ES-I3 (cell line): ENCODE measurements around the gene ABCC4.

ENCODE experiments used
- H3K36me3 ChIP-seq: 2 replicates; pipeline ENCODE4 v1.6.1; 2013; ENCODE audit warnings: mild to moderate bottlenecking, low read length, control low read depth, moderate library complexity; ENCODE audit not compliant: insufficient read depth
- H3K4me1 ChIP-seq: 2 replicates; pipeline ENCODE4 v1.6.1; 2013; ENCODE audit warnings: mild to moderate bottlenecking, control low read depth, low read length; ENCODE audit not compliant: insufficient read depth
- H3K9ac ChIP-seq: 2 replicates; pipeline ENCODE4 v1.6.1; 2013; ENCODE audit warnings: low read depth, mild to moderate bottlenecking, low read length, moderate library complexity
- H3K9me3 ChIP-seq: 2 replicates; pipeline ENCODE4 v1.6.1; 2013; ENCODE audit warnings: mild to moderate bottlenecking, low read length, moderate library complexity; ENCODE audit not compliant: control insufficient read depth, insufficient read depth

ABCC4 gene

GRCh38 chr13:95113601-95114000, 187.7 kb downstream of the ABCC4 start:
- H3K4me1 ChIP-seq = peaks cover 21% of the 10 kb centered on the region
- peaks cover 2% of the 10 kb centered on the region; the same call in 1 of the 2 replicates for H3K9me3 ChIP-seq
- no peak overlapping the region for H3K9ac ChIP-seq
- no peaks in the 10 kb centered on the region for H3K36me3 ChIP-seq

DNA sequence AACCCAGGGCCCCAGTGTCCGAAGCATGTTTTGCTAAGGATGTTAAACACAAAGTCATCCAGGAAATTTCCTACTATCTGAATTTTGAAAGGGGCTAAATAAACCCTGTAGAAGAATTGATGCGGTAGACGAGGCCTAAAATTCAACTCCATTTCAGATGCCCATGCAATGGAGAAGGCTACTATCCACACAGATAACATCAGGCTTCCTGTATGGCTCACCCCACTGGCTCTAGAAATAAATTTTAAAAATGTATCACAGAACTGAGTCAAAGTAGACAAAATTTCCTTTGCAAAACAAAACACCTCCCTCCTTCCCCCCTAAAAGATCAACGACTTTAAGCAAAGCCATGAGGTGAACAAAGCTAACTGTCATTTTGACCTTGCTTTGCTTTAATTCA, 188.4 kb downstream of the ABCC4 start:
- Histone ChIP-seq H3K9ac (no peak overlapping the region), H3K36me3 (no peaks in the 10 kb centered on the region), H3K9me3 (peaks cover 2% of the 10 kb centered on the region; the same call in 1 of the 2 replicates), H3K4me1 (peaks cover 21% of the 10 kb centered on the region)

DNA sequence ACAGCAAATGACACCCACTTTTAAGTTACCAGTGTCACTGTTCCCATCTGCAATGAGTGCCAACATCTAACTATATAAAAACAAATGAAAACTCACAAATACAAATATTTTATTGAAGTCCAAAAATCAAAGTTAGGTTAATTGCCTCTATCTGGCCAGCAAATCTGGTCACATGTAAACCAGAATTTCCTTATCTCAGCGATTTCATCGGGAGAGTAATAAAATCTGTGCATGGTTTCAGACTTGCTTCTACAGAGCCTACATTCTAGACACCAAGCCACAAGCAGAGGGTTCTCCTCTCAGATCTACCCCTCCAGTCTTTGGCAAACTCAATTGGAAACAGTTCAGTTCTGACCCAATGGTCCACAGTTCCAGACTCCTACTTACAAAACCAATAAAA, 189.6 kb downstream of the ABCC4 start:
- H3K4me1 ChIP-seq = peaks cover 21% of the 10 kb centered on the region
- peaks cover 2% of the 10 kb centered on the region; the same call in 1 of the 2 replicates for H3K9me3 ChIP-seq
- H3K9ac ChIP-seq = no peak overlapping the region
- H3K36me3 ChIP-seq = no peaks in the 10 kb centered on the region

DNA sequence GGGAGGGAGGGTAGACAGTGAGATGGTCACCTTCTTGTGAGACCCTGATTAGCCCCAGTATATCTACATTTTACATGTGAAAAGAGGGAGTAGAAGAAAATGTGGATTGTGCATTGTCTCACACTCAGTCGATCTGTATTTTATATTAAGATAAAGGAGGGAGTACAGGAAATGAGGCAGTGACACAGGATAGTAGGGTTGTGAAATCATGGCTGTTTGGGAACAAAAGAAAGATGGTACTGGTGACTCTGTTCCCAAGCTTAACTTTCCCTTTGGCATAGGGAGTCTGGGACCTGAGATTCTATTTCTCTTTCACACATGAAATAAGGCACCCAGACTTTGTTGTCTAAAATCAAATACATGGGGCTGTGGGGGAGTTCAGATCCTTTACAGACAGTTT, 194.7 kb downstream of the ABCC4 start:
- H3K36me3 ChIP-seq = no peaks in the 10 kb centered on the region
- H3K9me3 ChIP-seq = peaks cover 2% of the 10 kb centered on the region; the same call in 1 of the 2 replicates
- H3K4me1 ChIP-seq = no peaks in the 10 kb centered on the region
- no peak overlapping the region for H3K9ac ChIP-seq

DNA sequence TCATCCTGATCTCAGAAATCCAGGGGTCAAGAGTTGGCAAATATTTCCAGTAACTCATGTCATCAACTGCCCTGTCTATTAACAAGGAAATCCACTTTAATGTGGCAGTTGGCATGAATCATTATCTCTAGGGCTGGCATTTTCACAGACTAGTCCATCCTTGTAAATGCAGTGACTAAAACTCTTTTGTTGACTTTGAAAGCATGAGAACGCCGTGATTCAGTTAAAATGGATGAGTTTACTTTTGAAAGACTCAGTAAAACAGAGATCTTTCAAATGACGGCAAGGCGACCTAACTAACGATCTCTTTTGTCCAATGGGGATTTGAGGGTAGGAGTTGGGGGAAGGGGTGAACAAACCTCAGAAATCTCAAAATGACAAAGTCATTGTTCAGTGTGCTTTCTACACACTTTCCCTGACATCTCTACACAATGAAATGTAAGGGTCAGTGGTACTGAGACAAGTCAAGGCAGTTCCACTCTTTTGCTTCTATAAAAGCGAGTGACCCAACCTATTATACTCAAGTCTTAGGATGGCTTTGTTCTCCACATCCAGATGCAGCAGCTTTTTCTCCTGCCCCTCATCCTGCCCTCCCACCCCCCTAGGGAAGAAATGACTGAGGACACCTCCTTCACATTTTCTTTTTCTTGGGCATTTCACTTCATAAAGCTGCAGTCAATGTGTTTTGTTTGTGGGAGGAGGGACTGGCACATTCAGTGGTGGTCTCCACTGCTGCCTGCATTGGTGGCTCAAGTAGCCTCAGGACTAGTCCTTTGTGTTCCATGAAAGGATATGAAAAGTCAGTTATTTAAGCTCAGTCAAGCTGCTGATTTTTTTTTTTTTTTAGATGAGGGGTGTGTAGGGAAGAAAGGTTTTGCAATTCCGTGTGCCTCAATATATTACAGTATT, 200.5 kb downstream of the ABCC4 start:
- 0 out of 2 replicates have a peak, but pooled peaks cover 5% of the 10 kb centered on the region for H3K4me1 ChIP-seq
- H3K9ac ChIP-seq = no peak overlapping the region
- no peaks in the 10 kb centered on the region for H3K36me3 ChIP-seq
- H3K9me3 ChIP-seq = peaks cover 4% of the 10 kb centered on the region; the same call in 1 of the 2 replicates

DNA sequence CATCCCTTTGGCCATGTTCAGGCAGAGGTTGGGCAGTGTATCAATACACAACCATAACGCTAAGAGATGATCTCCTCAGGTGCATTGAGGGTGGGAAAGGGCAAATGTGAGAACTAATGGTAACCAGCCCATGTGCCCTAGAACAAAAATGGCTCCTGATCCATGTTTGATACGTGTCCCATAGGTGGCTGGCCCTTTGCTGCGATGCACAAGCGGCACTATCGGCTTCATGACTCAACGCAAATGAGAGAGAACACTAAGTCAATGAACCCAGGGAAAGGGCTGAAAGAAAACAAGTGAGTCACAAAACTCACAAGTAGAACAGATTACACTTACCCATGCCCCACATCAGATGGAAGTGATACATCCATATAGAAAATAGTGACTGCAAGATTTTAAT, 201.7 kb downstream of the ABCC4 start:
- 0 out of 2 replicates have a peak, but pooled peaks cover 5% of the 10 kb centered on the region for H3K4me1 ChIP-seq
- H3K9me3 ChIP-seq = peaks cover 4% of the 10 kb centered on the region; the same call in 1 of the 2 replicates
- H3K36me3 ChIP-seq = no peaks in the 10 kb centered on the region
- H3K9ac ChIP-seq = no peak overlapping the region

- 0 out of 2 replicates have a peak, but pooled peaks cover 5% of the 10 kb centered on the region for H3K4me1 ChIP-seq
- H3K9ac ChIP-seq = no peak overlapping the region
- H3K9me3 ChIP-seq = peaks cover 4% of the 10 kb centered on the region; the same call in 1 of the 2 replicates
- no peaks in the 10 kb centered on the region for H3K36me3 ChIP-seq
Observed at GRCh38 chr13:95098916-95099315, 202.3 kb downstream of the ABCC4 start.

DNA sequence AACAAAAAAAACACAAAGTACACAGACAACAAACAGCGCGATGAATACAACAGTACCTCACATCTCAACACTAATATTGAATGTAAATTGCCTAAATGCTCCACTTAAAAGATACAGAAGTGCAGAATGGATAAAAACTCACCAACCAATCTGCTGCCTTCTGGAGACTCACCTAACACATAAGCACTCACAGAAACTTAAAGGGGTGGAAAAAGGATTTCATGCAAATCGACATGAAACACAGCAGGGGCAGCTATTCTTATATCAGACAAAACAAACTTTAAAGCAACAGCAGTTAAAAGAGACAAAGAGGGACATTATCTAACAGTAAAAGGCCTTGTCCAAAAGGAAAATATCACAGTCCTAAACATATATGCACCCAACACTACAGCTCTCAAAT, 209.5 kb downstream of the ABCC4 start:
- no peaks in the 10 kb centered on the region for H3K4me1 ChIP-seq
- H3K9me3 ChIP-seq = no peaks in the 10 kb centered on the region; the same call in 1 of the 2 replicates
- H3K36me3 ChIP-seq = no peaks in the 10 kb centered on the region
- H3K9ac ChIP-seq = no peak overlapping the region

- Histone ChIP-seq H3K36me3 (no peaks in the 10 kb centered on the region), H3K9me3 (no peaks in the 10 kb centered on the region; the same call in 1 of the 2 replicates), H3K4me1 (no peaks in the 10 kb centered on the region), H3K9ac (no peak overlapping the region)
Observed at GRCh38 chr13:95087746-95088305, 213.4 kb downstream of the ABCC4 start.

DNA sequence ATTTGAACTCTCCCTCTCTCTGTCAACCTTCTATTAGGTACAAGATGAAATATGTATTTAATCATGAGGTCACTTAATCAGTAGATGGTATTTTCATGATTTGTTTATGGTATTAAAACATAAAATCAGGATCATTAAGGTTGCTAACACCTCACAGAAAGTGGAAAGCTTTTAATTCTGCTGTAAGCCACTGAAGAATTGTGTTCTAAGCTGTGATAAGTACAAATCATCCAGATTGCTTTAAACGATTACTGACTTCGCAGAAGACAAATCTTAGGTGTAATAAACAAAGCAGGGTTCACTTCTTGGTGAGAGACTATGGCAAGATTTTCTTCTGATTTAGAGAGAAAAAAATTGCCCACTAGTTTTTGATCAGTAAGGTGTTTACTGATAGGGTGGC, 214.5 kb downstream of the ABCC4 start:
- H3K36me3 ChIP-seq = no peaks in the 10 kb centered on the region
- no peaks in the 10 kb centered on the region for H3K9me3 ChIP-seq
- no peak overlapping the region for H3K9ac ChIP-seq
- no peaks in the 10 kb centered on the region for H3K4me1 ChIP-seq

DNA sequence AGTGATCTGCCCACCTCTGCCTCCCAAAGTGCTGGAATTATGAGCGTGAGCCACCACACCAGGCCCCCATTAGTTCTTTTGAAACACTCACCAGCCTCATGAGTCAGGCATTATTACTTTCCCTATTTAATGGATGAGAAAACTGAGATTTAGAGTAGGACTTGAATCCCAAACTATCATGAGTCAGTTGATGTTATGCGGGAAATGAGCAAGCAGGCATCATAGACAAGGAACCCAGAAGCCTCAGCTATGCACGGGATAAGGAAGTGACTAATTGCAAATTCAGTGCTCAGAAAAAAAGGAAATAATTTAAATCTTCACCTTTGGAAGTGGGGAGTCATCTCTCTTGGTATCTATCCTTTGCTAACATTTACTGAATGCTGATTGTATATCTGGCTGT, 217.5 kb downstream of the ABCC4 start:
- Histone ChIP-seq H3K4me1 (no peaks in the 10 kb centered on the region), H3K36me3 (no peaks in the 10 kb centered on the region), H3K9me3 (no peaks in the 10 kb centered on the region), H3K9ac (no peak overlapping the region)

- no peaks in the 10 kb centered on the region for H3K36me3 ChIP-seq
- H3K4me1 ChIP-seq = no peaks in the 10 kb centered on the region
- H3K9me3 ChIP-seq = no peaks in the 10 kb centered on the region
- no peak overlapping the region for H3K9ac ChIP-seq
Observed at GRCh38 chr13:95083066-95083465, 218.2 kb downstream of the ABCC4 start.

- no peak overlapping the region for H3K9ac ChIP-seq
- H3K9me3 ChIP-seq = no peaks in the 10 kb centered on the region
Observed at GRCh38 chr13:95075506-95075905, 225.7 kb downstream of the ABCC4 start.

GRCh38 chr13:95074820-95075219, 226.4 kb downstream of the ABCC4 start:
- no peaks in the 10 kb centered on the region for H3K36me3 ChIP-seq

More at GRCh38 chr13:95075506-95075905, 225.7 kb downstream of the ABCC4 start:
- no peaks in the 10 kb centered on the region for H3K36me3 ChIP-seq
- no peaks in the 10 kb centered on the region for H3K4me1 ChIP-seq

More at GRCh38 chr13:95074820-95075219, 226.4 kb downstream of the ABCC4 start:
- Histone ChIP-seq H3K9ac (no peak overlapping the region), H3K4me1 (no peaks in the 10 kb centered on the region), H3K9me3 (no peaks in the 10 kb centered on the region)
